HG02610 (cell line): ENCODE results near the gene NEFH.

ENCODE experiments used
- ATAC-seq: cut with Tn5 transposase; IDR thresholded peaks from one replicate; pipeline ENCODE4 v1.9.1; 2021; ENCODE audit warnings: mild to moderate bottlenecking, moderate library complexity; ENCODE audit not compliant: unreplicated experiment

Gene NEFH

DNA sequence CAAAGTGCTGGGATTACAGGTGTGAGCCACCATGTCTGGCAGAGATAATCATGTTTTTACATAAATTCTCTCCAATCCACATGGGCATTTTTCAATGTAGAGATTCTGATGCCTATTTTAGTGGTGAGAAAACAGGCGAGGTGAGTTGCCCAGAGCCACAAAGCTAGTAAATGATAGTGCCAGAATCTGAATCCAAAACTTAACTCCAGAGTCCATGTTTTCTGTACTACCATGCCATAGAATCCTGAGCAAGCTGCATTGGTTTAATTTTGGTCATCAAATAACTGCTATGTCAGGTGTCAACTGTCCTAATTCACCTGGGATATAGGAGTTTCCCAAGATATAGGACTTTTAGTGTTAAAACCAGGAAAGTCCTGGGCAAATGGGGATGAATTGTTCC lies 13.6 kb downstream of the NEFH start:
- ATAC-seq, result no peak

DNA sequence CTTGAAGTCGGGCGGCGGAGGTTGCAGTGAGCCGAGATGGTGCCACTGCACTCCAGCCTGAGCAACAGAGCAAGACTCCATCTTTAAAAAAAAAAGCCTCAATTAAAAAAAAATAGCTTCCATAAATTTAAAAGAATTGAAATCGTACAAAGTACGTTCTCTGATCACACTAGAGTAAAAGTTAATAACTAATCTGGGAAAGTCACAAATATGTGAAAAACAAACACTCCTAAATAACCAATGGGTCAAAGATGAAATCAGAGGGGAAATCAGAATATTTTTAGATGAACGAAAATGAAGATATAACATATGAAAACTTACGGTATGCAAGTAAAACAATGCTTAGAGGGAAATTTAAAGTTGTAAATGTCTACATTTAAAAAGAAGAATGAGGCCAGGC lies 19.8 kb downstream of the NEFH start:
- ATAC-seq, result no peak

DNA sequence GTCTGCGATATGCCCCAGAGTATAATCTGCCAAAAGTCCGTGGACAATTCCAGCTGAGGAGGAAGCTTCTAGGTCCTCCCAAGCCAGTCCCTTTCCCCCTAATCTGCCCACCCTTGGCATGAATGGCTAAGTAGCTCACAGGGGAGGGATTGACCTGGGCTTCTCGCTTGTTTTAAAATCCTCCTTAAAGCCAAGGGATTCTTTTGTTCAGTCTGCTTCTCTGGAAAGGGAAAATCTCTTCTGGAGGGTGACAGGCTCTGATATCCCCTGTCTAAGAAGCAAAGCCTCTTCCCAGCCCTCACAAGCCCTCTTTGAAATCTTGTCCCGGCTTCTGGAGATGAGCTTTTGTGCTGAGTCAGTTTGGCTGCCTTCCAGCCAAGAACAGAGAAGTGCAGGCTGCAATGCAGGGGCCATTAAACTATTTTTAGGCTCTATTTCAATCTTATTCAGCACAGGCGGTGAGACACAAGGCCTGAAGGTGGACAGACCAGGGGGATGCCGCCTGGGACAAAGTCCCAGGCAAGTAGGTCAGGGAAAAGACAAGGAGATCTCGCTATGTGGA lies 23.9 kb downstream of the NEFH start:
- ATAC-seq, result no peak

DNA sequence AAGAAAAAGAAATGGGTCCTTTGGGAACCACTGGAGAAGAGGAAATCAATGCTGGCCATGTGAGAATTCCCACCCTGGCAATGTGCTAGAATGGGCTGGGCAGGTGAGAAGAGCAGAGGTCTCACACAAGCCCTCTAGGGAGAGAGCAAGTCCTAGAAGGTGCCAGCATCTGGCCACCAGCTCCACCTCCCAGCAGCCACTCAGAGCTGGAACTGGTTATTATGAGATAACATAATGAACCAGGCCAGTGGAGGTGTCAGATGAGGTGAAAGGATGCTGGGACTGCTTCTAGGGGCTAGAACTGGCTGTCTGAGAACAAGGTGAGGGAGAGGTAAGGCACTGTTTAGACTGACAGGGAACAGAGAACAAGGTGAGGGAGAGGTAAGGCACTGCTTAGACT lies 29.3 kb downstream of the NEFH start:
- ATAC-seq, result no peak

DNA sequence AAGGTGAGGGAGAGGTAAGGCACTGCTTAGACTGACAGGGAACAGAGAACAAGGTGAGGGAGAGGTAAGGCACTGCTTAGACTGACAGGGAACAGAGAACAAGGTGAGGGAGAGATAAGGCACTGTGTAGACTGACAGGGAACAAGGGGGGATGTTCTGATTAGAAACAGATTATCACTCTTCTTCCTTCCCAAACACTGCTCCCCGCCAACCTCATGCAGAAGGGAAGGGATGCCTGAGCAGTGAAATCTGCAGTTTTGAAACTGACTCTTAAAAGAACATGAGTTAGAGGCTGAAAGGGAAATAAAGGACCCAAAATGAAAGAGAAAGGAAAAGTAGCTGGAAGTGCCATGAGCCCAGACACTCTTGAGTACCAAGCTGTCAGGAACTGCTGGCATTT lies 29.8 kb downstream of the NEFH start:
- ATAC-seq, result no peak

DNA sequence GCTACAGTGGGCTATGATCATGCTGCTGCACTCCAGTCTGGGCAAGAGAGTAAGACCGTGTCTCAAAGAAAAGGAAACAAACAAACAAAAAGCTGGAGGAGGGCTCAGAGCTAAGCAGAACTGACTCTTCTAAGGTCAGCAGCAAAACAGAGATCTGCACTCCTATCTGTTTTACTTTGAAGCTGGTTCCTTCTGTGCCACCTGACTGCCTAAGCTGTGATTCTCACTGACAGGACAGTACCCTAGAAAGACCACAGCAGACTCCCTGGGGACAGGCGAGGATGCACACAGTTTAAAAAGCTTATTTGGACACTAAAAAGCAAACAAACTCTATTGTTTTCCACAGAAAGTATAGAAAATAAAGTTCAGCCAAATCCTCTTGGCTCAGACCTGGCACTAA lies 30.5 kb downstream of the NEFH start:
- ATAC-seq, result no peak

DNA sequence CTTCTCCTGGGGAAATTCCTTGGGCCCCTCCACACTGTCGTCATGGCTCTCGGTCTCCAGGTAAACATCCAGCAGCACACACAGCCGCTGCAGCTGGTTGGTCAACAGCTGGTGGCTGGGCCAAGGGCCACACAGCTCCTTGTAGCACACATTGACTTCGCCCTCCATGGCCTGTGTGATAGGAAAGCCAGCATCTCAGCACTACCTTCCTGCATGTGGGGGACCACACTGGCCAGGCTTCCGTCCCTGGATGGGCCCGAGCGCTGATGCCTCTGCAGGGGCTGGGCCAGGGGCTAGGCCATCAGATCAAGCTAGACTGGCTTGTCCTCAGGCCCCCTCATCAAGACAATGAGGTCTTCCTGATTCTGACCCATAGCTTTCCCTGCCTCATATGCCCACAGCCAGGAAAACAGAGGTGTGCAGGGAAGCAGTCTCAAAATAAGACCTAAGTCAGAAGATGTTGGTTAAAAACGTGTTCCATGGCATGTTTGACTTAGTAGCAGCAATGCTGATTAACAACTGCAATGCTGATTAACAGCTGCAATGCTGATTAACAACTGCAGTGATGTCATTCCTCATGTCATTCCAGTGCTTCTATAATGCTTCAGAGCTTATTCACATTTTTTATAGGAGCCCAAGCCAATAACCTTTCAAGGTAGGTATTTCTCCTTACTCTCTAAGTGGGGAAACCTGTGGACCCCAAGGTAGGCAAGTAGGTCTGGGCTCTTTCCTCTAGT lies 31.3 kb downstream of the NEFH start:
- ATAC-seq, result no peak

DNA sequence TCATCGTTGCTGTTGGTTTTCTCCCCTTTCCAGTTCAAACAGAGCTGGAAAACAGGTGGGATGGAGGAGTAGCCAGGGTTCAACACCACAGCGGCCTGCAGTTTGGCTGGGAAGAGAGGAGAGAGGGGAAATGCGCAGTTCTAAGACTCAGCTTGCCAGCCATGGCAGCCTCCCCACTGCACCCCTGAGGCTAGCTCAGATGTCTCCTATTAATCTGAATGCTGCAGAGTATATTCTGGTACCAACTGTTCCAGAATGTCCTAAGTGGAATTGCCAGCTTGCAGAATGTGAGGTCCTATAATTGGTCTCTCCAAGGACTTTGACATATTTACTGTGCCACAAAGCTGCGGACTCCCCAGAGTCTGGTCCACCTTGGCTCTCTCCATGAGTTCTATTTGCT lies 32.0 kb downstream of the NEFH start:
- ATAC-seq, result no peak

DNA sequence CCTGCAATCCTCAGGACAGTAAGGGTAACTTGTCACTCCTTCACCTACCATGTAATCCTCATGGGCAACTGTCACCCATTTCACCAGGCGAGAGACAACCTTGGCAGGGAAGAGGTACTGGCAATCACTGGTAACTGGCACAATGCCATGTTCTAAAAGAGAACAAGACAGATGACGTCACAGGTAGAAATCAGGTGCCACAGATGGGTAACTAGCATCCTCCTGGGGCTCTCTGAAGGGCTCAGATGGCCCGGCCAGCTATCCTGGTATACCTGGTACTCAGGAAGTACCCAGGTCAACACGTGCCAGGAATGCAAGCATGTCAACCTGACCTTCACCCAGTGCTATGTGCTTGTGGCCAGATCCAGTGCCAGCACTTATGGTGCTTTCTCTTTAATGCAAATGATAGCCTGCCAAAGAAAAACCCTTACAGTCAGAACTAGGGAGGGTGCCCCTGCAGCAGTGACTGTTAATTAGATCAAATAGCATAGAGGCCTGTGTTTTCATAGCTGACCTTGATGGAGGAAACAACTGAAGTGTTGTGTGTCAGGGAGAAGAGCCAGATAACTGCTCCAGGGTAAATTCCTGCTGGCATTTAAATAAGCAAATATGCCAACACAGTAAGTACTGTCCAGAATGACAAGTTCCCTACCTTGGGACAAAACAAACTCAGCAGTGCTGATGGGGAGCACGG lies 37.3 kb downstream of the NEFH start:
- ATAC-seq, result no peak

DNA sequence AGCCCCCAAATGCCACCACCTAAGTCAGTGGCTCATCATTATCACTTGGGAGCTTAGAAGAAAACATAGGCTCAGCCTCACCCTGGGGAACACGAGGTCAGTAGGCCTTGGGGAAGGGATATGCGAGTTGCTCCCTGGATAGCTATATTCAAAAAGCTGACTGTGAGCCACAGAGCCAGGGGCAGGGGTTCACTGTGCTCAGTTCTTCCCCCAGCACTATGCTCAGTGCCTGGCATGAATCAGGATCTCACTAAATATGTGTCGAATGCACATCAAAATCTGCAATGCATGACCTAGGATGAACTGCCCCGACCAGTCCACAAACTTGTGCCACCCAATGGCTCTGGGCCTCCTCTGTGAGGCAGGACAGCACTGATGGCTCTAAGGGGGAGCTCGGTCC lies 38.4 kb downstream of the NEFH start:
- no peak for ATAC-seq

DNA sequence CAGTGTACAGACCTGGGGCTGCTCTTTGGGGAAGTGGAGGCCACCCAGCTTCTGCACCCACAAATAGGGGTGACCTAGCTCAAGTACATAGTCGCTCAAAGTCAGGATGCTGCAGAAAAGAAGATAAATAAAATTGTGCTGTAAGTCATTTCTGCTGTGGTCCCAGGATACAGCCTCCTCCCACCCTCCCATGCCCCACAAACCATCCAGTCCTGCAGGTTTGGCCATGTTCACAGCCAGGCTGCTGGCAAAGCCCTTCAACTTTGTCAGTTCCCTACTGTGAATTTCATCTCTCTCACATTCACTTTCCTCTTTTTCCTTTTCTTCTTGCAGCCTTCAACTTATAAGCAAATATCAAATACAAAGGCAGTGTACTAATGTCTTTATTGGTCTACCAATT lies 40.0 kb downstream of the NEFH start:
- ATAC-seq, result no peak

DNA sequence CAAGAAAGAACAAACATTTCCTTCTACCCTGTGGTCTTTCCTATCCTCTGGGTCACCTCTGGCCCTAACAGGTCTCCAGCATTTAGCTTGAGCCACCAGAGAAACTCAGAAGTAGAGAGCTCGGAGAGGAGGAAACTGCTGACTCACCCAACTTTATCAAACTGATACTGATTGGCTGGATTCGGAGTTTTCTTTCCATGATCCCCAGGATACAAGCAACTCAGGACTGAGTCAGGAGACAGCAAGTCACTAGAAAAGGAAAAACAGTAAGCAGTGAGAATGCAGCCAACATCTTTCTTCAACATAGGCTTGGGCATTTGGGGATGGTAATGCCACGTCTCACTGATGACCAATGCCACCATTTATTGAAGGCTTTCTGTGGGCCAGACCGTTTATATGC lies 40.8 kb downstream of the NEFH start:
- no peak for ATAC-seq

DNA sequence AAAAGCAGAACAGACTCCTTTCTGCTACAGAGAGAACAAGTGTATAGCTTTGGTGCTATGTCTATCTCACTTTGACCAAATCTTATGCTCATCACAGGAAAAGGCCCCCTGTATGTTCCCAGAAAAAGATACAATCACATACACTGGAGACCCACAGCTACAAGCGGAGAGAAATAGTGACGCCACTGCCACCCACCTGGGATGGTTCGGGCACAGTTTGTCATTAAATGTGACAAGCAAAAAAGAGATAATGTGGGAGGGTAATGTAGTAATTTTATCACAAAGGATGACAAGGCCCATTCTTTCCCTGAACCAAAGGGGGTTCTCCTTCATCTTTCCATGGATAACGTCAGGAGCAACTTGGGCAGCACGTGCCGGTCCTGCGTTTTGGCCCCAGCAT lies 41.5 kb downstream of the NEFH start:
- ATAC-seq, result no peak

DNA sequence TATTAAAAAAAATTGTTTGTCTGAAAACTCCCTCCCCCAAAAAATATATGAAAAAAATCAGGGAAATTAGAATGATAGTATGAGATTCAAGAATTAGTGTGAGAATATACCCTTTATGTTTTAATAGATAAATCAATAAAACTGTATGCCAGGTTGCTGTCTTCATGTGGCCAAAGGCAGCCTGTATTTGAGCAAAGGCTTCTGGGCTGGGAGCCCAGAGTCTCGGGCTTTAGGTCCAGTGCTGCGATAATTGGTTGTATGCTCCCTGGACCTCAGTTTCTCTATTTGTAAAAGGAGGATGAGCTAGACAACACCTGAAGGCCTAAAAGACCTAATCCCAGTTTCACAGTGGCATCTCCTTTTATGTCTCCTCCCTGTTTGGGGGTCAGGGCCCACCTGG lies 43.7 kb downstream of the NEFH start:
- ATAC-seq, result no peak

DNA sequence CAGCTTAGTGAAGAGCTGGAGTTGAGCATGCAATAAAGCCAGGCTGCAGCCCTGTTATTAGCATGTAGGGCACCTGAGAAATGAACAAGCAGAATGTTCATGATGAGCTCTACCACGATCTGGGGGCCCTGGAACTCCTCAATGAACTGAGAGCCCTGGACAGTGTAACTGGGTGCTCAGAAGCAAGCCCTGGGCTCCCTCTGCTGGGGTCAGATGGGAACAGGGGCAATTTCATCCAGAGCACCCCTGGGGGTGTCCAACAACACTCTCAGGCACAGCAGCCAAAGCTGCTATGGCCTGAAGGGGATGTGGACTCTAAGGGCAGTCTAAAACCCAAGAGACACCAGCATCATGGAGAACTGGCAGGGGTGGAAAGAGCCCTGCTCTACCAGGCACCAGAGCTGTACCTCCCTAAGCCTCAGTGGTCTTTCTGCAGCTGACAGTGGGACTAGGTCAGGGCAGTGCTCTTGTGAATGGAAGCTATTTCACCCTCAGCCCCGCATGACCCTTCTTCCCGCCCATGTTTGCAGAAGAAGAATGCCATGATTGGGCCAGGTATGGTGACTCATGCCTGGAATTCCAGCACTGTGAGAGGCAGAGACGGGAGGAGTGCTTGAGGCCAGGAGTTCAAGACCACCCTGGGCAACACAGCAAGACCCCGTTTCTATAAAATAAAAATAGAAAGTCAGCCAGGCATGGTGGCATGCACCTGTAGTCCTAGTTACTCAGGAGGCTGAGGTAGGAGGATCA lies 44.6 kb downstream of the NEFH start:
- no peak for ATAC-seq

DNA sequence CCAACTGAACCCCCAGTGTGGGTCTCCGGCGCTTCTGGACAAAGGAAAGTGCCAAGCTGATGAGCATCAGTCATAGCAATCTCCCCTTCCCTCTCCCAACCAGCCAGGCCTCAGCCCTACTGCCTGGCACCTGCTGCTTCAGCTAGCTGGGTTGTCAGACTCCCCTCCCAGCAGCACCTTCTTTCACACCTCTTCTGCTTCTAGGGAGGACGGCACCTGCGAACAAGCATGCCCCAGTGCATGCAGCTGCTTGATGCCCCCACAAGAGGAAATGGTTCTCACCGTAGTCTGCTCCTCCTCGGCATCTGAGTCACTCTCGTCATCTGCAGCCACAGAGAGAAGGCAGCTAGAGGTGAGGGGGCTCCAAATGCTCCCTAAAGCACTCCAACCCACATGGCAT lies 48.1 kb downstream of the NEFH start:
- no peak for ATAC-seq

DNA sequence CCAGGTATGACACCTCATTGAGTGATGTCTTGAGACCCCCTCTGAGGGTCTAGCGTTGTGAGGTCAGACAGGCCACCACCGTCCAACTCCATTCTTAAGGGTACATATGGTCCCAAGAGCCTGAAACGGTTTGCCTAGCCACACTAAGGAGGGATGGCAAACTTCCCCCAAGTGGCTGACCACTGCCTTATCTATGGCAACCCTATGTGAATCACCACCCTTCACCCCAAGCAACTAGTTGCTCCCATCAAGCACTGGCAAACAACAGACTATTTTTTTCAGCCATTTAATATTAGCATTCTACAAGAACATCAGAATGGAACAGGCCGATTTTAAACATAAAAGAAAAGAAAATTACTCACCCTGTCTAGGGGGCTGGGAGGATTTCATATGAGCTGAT lies 50.7 kb downstream of the NEFH start:
- ATAC-seq, result no peak

DNA sequence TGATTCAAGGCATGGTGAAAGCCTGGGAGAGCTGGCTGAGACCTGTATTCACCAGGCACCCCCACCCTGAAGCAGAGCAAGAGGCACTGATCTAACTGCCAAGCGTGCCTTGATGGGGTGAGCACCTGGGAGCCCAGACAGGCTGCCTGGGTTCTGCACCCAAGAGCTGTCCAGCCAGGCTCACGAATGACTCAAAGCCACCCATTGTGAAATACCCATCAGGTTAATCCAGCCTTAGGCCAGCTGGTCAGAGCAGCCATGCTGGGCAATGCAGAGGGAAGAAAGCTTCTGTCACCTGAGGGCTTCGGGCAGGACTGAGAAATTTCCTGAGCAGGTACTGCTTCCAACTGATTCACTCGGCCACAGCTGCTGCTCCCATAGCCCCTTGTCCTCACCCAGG lies 51.4 kb downstream of the NEFH start:
- ATAC-seq, result no peak

DNA sequence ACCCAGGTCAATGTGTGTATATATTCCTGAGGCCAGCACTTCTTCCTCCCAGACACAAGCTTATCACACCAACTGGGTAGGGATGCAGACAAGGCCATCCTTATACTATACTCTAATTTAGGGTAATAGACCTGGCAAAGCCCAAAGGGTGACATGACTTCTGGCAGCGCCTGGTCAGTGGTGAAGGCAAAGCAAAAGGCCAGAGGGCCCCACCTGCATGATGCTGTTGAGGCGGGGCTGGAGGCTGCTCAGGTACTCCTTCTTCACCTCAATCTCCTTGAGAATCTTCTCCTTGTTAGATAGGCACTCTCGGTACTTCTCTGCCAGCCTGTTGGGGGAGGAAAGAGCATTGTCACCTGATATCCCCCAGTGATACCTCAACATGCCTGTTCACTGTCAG lies 56.4 kb downstream of the NEFH start:
- no peak for ATAC-seq

DNA sequence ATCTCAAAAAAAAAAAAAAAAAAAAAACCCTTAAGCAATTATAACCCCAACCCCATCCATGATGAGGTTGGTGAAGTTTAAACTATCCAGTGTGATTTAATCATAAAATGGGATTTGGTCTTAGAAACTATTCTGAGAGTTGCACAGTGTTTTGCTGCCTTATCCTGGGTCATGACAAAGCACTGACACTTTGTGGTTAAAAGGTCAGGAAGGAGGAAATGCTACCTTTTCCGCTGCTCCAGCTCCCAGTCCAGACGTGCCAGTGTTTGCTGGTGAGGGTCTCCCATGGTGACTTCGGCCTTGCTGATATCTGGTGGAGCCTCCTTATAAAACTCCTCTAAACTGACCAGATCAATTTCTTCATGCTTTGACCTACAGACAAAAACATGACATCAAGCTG lies 59.1 kb downstream of the NEFH start:
- ATAC-seq, result no peak
